Measurements from ENCODE around the gene FREM1. TPM values are rescaled to one million over a fixed set of nuclear protein-coding genes. Genes with fewer than 3 reads are reported as not detected.

FREM1 gene
- total RNA-seq, 1 experiment from 2014 or later: not detected

GRCh38 chr9:14909601-14909960, 647 bp downstream of the FREM1 start:
- DNase-seq (ENCODE audit: low read depth): no peak

GRCh38 chr9:14909181-14909580, 1.0 kb downstream of the FREM1 start:
- DNase-seq (ENCODE audit: low read depth): no peak

- no peak for DNase-seq (ENCODE audit: low read depth)
Measured at GRCh38 chr9:14908295-14909180, 1.7 kb downstream of the FREM1 start.

GRCh38 chr9:14907696-14908095, 2.5 kb downstream of the FREM1 start:
- DNase-seq (ENCODE audit: low read depth): no peak

GRCh38 chr9:14907360-14907685, 2.9 kb downstream of the FREM1 start:
- no peak for DNase-seq (ENCODE audit: low read depth)

- no peak for DNase-seq (ENCODE audit: low read depth)
Measured at GRCh38 chr9:14906644-14907359, 3.4 kb downstream of the FREM1 start.

GRCh38 chr9:14906000-14906399, 4.2 kb downstream of the FREM1 start:
- no peak for DNase-seq (ENCODE audit: low read depth)

- no peak for DNase-seq (ENCODE audit: low read depth)
Measured at GRCh38 chr9:14903040-14903439, 7.2 kb downstream of the FREM1 start.

- no peak for DNase-seq (ENCODE audit: low read depth)
Measured at GRCh38 chr9:14902561-14902960, 7.7 kb downstream of the FREM1 start.

GRCh38 chr9:14899815-14900193, 10.4 kb downstream of the FREM1 start:
- no peak for DNase-seq (ENCODE audit: low read depth)

GRCh38 chr9:14899042-14899814, 11.0 kb downstream of the FREM1 start:
- no peak for DNase-seq (ENCODE audit: low read depth)

GRCh38 chr9:14895806-14896205, 14.4 kb downstream of the FREM1 start:
- DNase-seq (ENCODE audit: low read depth): no peak

- no peak for DNase-seq (ENCODE audit: low read depth)
Measured at GRCh38 chr9:14893280-14893679, 16.9 kb downstream of the FREM1 start.

GRCh38 chr9:14891332-14891731, 18.9 kb downstream of the FREM1 start:
- DNase-seq (ENCODE audit: low read depth): no peak

- DNase-seq (ENCODE audit: low read depth): no peak
Measured at GRCh38 chr9:14889451-14889850, 20.8 kb downstream of the FREM1 start.

- DNase-seq (ENCODE audit: low read depth): no peak
Measured at GRCh38 chr9:14888875-14889274, 21.4 kb downstream of the FREM1 start.

GRCh38 chr9:14888272-14888671, 22.0 kb downstream of the FREM1 start:
- DNase-seq (ENCODE audit: low read depth): no peak

GRCh38 chr9:14887149-14887548, 23.1 kb downstream of the FREM1 start:
- DNase-seq (ENCODE audit: low read depth): no peak

- DNase-seq (ENCODE audit: low read depth): no peak
Measured at GRCh38 chr9:14883310-14883944, 26.8 kb downstream of the FREM1 start.

- no peak for DNase-seq (ENCODE audit: low read depth)
Measured at GRCh38 chr9:14882090-14882489, 28.1 kb downstream of the FREM1 start.

GRCh38 chr9:14881006-14881405, 29.2 kb downstream of the FREM1 start:
- DNase-seq (ENCODE audit: low read depth): no peak

GRCh38 chr9:14870090-14870489, 40.1 kb downstream of the FREM1 start:
- DNase-seq (ENCODE audit: low read depth): no peak

Measured in Daoy (cell line).